Keratinocyte (primary cell): ENCODE results near the gene PHKA2. TPM values are rescaled to one million over a fixed set of nuclear protein-coding genes. Genes with fewer than 3 reads are reported as not detected.

Source experiments
- DNase-seq: peaks from one replicate; pipeline ENCODE4 v3.0.0-alpha.2; 2011; ENCODE audit warnings: low read depth, missing footprints, low spot score
- FAIRE-seq: peaks from 2 replicates; lab custom pipeline; 2011; peaks lifted over from hg19 to GRCh38; lab: Jason Lieb, UNC
- H2AFZ ChIP-seq: 2 replicates; pipeline ENCODE4 v1.6.0; 2012; ENCODE audit warnings: low read length, control low read depth, inconsistent platforms; ENCODE audit not compliant: control insufficient read depth
- H3K27ac ChIP-seq: 2 replicates; pipeline ENCODE4 v1.5.1; 2011; ENCODE audit warnings: low read length; ENCODE audit not compliant: control insufficient read depth, insufficient read depth
- H3K27me3 ChIP-seq: 3 replicates; pipeline ENCODE4 v1.6.0; 2011; ENCODE audit warnings: low read length; ENCODE audit not compliant: control insufficient read depth, insufficient read depth; ENCODE audit errors: extremely low read depth
- H3K36me3 ChIP-seq, 2 experiments: 2 replicates in 1 of 2; 3 replicates in 1 of 2; pipeline ENCODE4 v1.5.1; 2011; ENCODE audit warnings: low read length in 2 of 2, mild to moderate bottlenecking in 1 of 2; ENCODE audit not compliant: control insufficient read depth in 2 of 2, insufficient read depth in 2 of 2; ENCODE audit errors: extremely low read depth in 1 of 2
- H3K4me1 ChIP-seq: 3 replicates; pipeline ENCODE4 v1.5.1; 2011; ENCODE audit warnings: low read length; ENCODE audit not compliant: control insufficient read depth, insufficient read depth; ENCODE audit errors: extremely low read depth
- H3K4me2 ChIP-seq: 3 replicates; pipeline ENCODE4 v1.6.0; 2011; ENCODE audit warnings: low read depth, low read length; ENCODE audit not compliant: control insufficient read depth, insufficient read depth; ENCODE audit errors: extremely low read depth
- H3K4me3 ChIP-seq, 3 experiments: fragments of 200-600 bp in 1 of 3; sonication (generic) in 1 of 3; 2 replicates in 2 of 3; 3 replicates in 1 of 3; pipeline ENCODE4 v1.5.1; 2011 to 2016; ENCODE audit warnings: low read length in 3 of 3, mild to moderate bottlenecking in 3 of 3, control low read depth in 2 of 3, inconsistent platforms in 1 of 3, low read depth in 1 of 3, mixed read lengths in 1 of 3, mixed run types in 1 of 3, moderate library complexity in 1 of 3; ENCODE audit not compliant: control insufficient read depth in 2 of 3, insufficient read depth in 2 of 3; ENCODE audit errors: extremely low read depth in 1 of 3
- H3K79me2 ChIP-seq: 2 replicates; pipeline ENCODE4 v1.6.0; 2012; ENCODE audit warnings: low read length; ENCODE audit not compliant: control insufficient read depth, insufficient read depth
- H3K9ac ChIP-seq: 3 replicates; pipeline ENCODE4 v1.6.0; 2011; ENCODE audit warnings: low read length; ENCODE audit not compliant: control insufficient read depth, insufficient read depth; ENCODE audit errors: extremely low read depth
- H3K9me1 ChIP-seq: 3 replicates; pipeline ENCODE4 v1.6.0; 2011; ENCODE audit warnings: low read length; ENCODE audit not compliant: control insufficient read depth, insufficient read depth; ENCODE audit errors: extremely low read depth
- H3K9me3 ChIP-seq: 2 replicates; pipeline ENCODE4 v1.5.1; 2012; ENCODE audit warnings: low read depth, low read length; ENCODE audit not compliant: control insufficient read depth
- H4K20me1 ChIP-seq: 3 replicates; pipeline ENCODE4 v1.6.0; 2011; ENCODE audit warnings: low read length; ENCODE audit not compliant: control insufficient read depth, insufficient read depth; ENCODE audit errors: extremely low read depth
- EZH2 ChIP-seq: IDR thresholded peaks from one replicate; pipeline ENCODE4 v1.6.1; 2012; ENCODE audit warnings: inconsistent platforms, mild to moderate bottlenecking, low read length, moderate library complexity
- dilution Hi-C: fragments of 300-500 bp; cut with MboI; formaldehyde crosslinking; loops from one replicate; pipeline ENCODE4 v1.7.0; 2020; ENCODE audit warnings: low sequenced_read_pairs; ENCODE audit not compliant: extremely low pct_ligation_motif_present
- polyA plus RNA-seq, 5 experiments: library from polyadenylated mRNA; depleted of rRNA in 3 of 5; stranded (reverse) in 3 of 5; stranded (forward) in 1 of 5; unstranded in 1 of 5; fragments of >200 nt; gene quantifications; 1 replicate in 1 of 5; 2 replicates in 3 of 5; 3 replicates in 1 of 5; pipeline versions ENCODE4 v1.2.1 to v1.2.3, GENCODE V29; 2011 to 2012; ENCODE audit warnings: missing spikeins in 2 of 5, low read depth in 1 of 5, low replicate concordance in 1 of 5
- TF ChIP-seq, protein P1 (sequence below), 3 experiments: IDR thresholded peaks in 1 of 3; conservative IDR thresholded peaks in 1 of 3; optimal IDR thresholded peaks in 1 of 3; 2 replicates in 2 of 3; 3 replicates in 1 of 3; pipeline versions ENCODE3 to v1.5.1; 2011; ENCODE audit warnings: low read length in 3 of 3, mild to moderate bottlenecking in 3 of 3, moderate library complexity in 2 of 3, control low read depth in 1 of 3, inconsistent platforms in 1 of 3; ENCODE audit not compliant: insufficient read depth in 2 of 3; ENCODE audit errors: extremely low read depth in 1 of 3

Gene PHKA2
- polyA plus RNA-seq, 1 donor (not counting 4 experiments of a cell fraction or from before 2014, with no cell fraction given) = 14.1 TPM

DNA sequence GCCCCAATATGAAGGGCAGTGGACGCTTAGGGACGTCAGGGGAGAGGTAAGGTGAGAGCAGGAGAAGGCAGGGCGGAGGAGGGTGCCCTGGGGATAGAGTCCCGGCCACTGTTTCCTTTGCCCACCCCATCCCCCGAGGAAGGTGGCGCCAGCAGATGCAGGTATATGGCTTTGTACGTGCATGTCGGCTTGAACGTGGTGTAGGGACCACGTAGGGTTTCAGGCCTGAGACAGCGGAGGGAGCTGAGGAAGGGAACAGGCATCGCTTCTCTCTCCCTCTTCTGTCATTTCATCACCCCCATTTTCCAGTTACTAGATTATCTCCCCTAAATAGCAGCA lies 97.9 kb downstream of the PHKA2 start:
- FAIRE-seq (no peak), DNase-seq (no peak)
- H3K27ac ChIP-seq = no peak overlapping the region
- no peaks in the 10 kb centered on the region for H3K36me3 ChIP-seq
- no peaks in the 10 kb centered on the region for H3K79me2 ChIP-seq
- no peak overlapping the region for H3K4me3 ChIP-seq
- peaks cover 18% of the 10 kb centered on the region for H3K4me1 ChIP-seq
- H3K9me3 ChIP-seq = no peaks in the 10 kb centered on the region
- no peaks in the 10 kb centered on the region for H4K20me1 ChIP-seq
- H3K9ac ChIP-seq = no peak overlapping the region
- H3K9me1 ChIP-seq = no peaks in the 10 kb centered on the region
- TF ChIP-seq, protein P1, sequence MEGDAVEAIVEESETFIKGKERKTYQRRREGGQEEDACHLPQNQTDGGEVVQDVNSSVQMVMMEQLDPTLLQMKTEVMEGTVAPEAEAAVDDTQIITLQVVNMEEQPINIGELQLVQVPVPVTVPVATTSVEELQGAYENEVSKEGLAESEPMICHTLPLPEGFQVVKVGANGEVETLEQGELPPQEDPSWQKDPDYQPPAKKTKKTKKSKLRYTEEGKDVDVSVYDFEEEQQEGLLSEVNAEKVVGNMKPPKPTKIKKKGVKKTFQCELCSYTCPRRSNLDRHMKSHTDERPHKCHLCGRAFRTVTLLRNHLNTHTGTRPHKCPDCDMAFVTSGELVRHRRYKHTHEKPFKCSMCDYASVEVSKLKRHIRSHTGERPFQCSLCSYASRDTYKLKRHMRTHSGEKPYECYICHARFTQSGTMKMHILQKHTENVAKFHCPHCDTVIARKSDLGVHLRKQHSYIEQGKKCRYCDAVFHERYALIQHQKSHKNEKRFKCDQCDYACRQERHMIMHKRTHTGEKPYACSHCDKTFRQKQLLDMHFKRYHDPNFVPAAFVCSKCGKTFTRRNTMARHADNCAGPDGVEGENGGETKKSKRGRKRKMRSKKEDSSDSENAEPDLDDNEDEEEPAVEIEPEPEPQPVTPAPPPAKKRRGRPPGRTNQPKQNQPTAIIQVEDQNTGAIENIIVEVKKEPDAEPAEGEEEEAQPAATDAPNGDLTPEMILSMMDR (optimal IDR thresholded peaks at IDR 0.05 in 1 of 3, IDR thresholded peaks at IDR 0.05 in 1 of 3, conservative IDR thresholded peaks at IDR 0.05 in 1 of 3; ENCODE audit: extremely low read depth in 1 of 3, insufficient read depth in 2 of 3, low read length in 3 of 3) = no peak
- TF ChIP-seq EZH2 = no peak
- no peak overlapping the region for H2AFZ ChIP-seq
- H3K27me3 ChIP-seq = no peaks in the 10 kb centered on the region
- peak overlapping the region; percentile 63 for H3K4me2 ChIP-seq
- dilution Hi-C loops = no loop called here

DNA sequence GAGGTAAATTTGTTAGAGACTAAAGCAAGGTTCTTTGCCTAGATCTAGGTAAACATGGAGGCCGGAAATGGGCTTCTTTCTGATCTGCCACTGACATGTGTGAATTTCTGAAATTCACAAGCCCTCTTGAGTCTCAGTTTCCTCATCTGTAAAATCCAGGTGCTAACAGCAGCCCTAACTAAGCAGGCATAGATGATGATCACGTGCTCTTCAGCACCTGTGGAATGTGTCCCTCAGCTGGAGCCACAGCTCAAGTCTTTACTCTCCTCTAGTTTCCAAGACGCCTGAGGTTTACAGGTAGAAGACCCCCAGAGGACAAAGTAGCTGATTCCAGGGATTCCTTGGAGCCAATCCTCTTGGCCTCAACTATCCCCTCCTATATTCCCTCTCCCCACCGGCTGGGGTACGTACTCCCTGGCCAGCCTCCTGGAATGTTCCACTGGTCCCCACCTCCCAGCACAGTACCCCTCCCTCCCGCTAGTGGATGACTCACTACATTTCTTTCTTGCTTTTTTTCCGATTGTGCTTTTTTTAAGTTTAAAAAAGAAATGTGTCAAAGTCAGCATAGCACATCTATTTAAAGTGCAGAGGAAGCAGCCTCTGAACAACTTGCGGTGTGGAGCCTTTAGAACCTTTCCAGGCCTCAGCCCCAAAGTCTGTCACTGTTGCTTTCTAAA lies 98.4 kb downstream of the PHKA2 start:
- no peaks in the 10 kb centered on the region for H3K9me3 ChIP-seq
- no peaks in the 10 kb centered on the region for H3K79me2 ChIP-seq
- no peaks in the 10 kb centered on the region for H3K36me3 ChIP-seq
- DNase-seq (no peak), FAIRE-seq (no peak)
- H3K27ac ChIP-seq = no peak overlapping the region
- dilution Hi-C loops = no loop called here
- H3K4me3 ChIP-seq = no peak overlapping the region
- no peaks in the 10 kb centered on the region for H3K9me1 ChIP-seq
- H2AFZ ChIP-seq = no peak overlapping the region
- H3K9ac ChIP-seq = no peak overlapping the region
- TF ChIP-seq, protein P1 (optimal IDR thresholded peaks at IDR 0.05 in 1 of 3, IDR thresholded peaks at IDR 0.05 in 1 of 3, conservative IDR thresholded peaks at IDR 0.05 in 1 of 3; ENCODE audit: extremely low read depth in 1 of 3, insufficient read depth in 2 of 3, low read length in 3 of 3) = no peak
- no peak for TF ChIP-seq EZH2
- H4K20me1 ChIP-seq = no peaks in the 10 kb centered on the region
- peaks cover 18% of the 10 kb centered on the region for H3K4me1 ChIP-seq
- no peaks in the 10 kb centered on the region for H3K27me3 ChIP-seq
- H3K4me2 ChIP-seq = peak overlapping the region; percentile 63
